ENCODE measurements around the gene SLC2A14.
"Not testable (repeated sequence)": the region's sequence is repeated elsewhere in the genome, so short reads cannot be mapped to it uniquely, and the experiment has no call there.

DNA sequence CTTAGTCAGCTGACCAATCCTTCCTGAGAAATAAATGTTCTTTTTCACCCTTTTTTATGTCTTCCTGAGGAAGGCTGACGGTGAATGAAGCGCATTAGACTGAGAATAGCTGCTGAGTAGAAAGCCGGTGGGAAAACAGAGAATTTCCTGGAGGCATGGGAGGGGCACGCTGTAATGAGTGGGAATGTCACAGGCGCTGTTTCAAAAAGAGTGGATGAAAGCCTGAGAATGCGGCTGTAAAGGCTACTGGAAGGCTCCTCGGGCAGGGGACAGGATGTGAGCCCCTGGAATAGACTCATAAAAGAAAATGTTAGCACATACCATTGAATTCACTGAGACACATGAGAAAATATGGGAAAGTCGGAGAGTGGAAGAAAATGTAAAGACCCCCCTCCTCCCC, 29.6 kb downstream of the SLC2A14 start:
- not testable (repeated sequence) for TF ChIP-seq POLR2A (IDR thresholded peaks at IDR 0.05; ENCODE audit: low read depth, low read length); POLR2AphosphoS5 (IDR thresholded peaks at IDR 0.05; ENCODE audit: low read depth, low read length); TAF1 (IDR thresholded peaks at IDR 0.05; ENCODE audit: borderline replicate concordance, low read depth, low read length)

Data from GM12892 (cell line).